ENCODE measurements around the gene CEP85L. TPM values are rescaled to one million over a fixed set of nuclear protein-coding genes. Genes with fewer than 3 reads are reported as not detected.

The CEP85L gene
- total and polyA plus RNA-seq, 2 donors (not counting 1 experiment from before 2014, with no cell fraction given), result 7.3 to 22.0 TPM

DNA sequence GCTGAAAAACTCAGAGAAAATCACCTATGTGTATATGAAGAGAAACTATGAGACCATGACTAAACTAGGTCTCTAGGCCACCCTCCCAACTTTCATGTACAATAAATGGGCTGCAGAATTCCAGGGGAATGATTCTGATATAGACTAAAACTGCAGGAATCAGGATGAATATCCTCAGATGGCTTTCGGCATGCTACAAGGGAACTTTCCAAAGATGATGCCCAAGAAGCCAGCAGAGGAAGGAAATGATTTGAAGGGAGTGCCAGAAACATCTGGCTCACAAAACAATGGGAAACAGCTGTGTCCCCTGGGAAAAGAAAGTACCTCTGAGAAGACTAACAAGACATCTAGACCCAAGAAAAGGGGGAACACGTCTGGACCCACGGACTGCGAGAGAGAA lies 62.2 kb downstream of the CEP85L start:
- TF ChIP-seq, protein P1, sequence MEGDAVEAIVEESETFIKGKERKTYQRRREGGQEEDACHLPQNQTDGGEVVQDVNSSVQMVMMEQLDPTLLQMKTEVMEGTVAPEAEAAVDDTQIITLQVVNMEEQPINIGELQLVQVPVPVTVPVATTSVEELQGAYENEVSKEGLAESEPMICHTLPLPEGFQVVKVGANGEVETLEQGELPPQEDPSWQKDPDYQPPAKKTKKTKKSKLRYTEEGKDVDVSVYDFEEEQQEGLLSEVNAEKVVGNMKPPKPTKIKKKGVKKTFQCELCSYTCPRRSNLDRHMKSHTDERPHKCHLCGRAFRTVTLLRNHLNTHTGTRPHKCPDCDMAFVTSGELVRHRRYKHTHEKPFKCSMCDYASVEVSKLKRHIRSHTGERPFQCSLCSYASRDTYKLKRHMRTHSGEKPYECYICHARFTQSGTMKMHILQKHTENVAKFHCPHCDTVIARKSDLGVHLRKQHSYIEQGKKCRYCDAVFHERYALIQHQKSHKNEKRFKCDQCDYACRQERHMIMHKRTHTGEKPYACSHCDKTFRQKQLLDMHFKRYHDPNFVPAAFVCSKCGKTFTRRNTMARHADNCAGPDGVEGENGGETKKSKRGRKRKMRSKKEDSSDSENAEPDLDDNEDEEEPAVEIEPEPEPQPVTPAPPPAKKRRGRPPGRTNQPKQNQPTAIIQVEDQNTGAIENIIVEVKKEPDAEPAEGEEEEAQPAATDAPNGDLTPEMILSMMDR (conservative IDR thresholded peaks at IDR 0.05 in 1 of 2, IDR thresholded peaks at IDR 0.05 in 1 of 2; ENCODE audit: low read depth in 1 of 2, low read length in 2 of 2), result no peak
- TF ChIP-seq EZH2 (IDR thresholded peaks at IDR 0.05; ENCODE audit: low read length, missing control alignments), result no peak
- Histone ChIP-seq H3K36me3 (ENCODE audit: control insufficient read depth, insufficient read depth, low read length) (no peaks in the 10 kb centered on the region), H3K4me3 (replicated peaks in 1 of 4; ENCODE audit: control extremely low read depth in 1 of 4, insufficient read depth in 1 of 4, low read depth in 3 of 4, low read length in 4 of 4) (no peak overlapping the region), H3K4me1 (ENCODE audit: control insufficient read depth, extremely low read depth, insufficient read depth, low read length) (no peaks in the 10 kb centered on the region), H3K9me3 (ENCODE audit: control insufficient read depth, insufficient read depth, low read depth, low read length) (no peaks in the 10 kb centered on the region), H3K27ac (ENCODE audit: insufficient read depth, low read length) (no peak overlapping the region), H3K4me2 (ENCODE audit: extremely low read depth, insufficient read depth, low read length) (peak overlapping the region; percentile 2), H2AFZ (ENCODE audit: low read length) (no peak overlapping the region), H3K9ac (ENCODE audit: insufficient read depth, low read length) (no peak overlapping the region), H4K20me1 (ENCODE audit: control insufficient read depth, extremely low read depth, insufficient read depth, low read length) (no peaks in the 10 kb centered on the region), H3K27me3 (ENCODE audit: control insufficient read depth, insufficient read depth, low read length) (no peaks in the 10 kb centered on the region), H3K79me2 (ENCODE audit: control insufficient read depth, insufficient read depth, low read length) (peaks cover 3% of the 10 kb centered on the region)
- no peak for DNase-seq (ENCODE audit: low read depth in 2 of 2)

DNA sequence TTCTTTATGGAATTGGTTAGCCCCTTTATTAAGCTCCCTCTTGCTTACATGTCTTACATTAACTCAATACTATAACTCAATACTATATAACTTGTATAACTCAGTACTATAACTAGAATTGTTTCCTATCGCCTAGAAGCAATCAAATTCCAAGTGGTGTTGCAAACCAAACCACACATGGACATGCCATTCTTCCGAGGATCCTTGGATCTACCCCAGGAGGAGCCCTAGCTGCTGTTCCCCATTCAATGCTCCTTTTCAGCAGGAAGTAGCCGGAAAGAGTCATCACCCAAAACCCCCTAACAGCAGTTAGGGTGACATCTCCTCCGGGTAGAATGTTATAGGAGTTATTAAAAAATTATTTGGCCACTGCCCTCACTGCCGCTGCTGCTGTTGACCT lies 62.8 kb downstream of the CEP85L start:
- H4K20me1 ChIP-seq (ENCODE audit: control insufficient read depth, extremely low read depth, insufficient read depth, low read length), result no peaks in the 10 kb centered on the region
- H3K27me3 ChIP-seq (ENCODE audit: control insufficient read depth, insufficient read depth, low read length), result no peaks in the 10 kb centered on the region
- no peak overlapping the region for H3K4me2 ChIP-seq (ENCODE audit: extremely low read depth, insufficient read depth, low read length)
- peaks cover 3% of the 10 kb centered on the region for H3K79me2 ChIP-seq (ENCODE audit: control insufficient read depth, insufficient read depth, low read length)
- H3K4me1 ChIP-seq (ENCODE audit: control insufficient read depth, extremely low read depth, insufficient read depth, low read length), result no peaks in the 10 kb centered on the region
- no peak overlapping the region for H3K27ac ChIP-seq (ENCODE audit: insufficient read depth, low read length)
- no peaks in the 10 kb centered on the region for H3K36me3 ChIP-seq (ENCODE audit: control insufficient read depth, insufficient read depth, low read length)
- H3K9me3 ChIP-seq (ENCODE audit: control insufficient read depth, insufficient read depth, low read depth, low read length), result no peaks in the 10 kb centered on the region
- no peak overlapping the region for H3K9ac ChIP-seq (ENCODE audit: insufficient read depth, low read length)
- H3K4me3 ChIP-seq (replicated peaks in 1 of 4; ENCODE audit: control extremely low read depth in 1 of 4, insufficient read depth in 1 of 4, low read depth in 3 of 4, low read length in 4 of 4), result no peak overlapping the region
- peak; percentile 15 to 23 for DNase-seq (ENCODE audit: low read depth in 2 of 2)
- no peak for TF ChIP-seq EZH2 (IDR thresholded peaks at IDR 0.05; ENCODE audit: low read length, missing control alignments)
- TF ChIP-seq, protein P1 (conservative IDR thresholded peaks at IDR 0.05 in 1 of 2, IDR thresholded peaks at IDR 0.05 in 1 of 2; ENCODE audit: low read depth in 1 of 2, low read length in 2 of 2), result no peak
- no peak overlapping the region for H2AFZ ChIP-seq (ENCODE audit: low read length)

DNA sequence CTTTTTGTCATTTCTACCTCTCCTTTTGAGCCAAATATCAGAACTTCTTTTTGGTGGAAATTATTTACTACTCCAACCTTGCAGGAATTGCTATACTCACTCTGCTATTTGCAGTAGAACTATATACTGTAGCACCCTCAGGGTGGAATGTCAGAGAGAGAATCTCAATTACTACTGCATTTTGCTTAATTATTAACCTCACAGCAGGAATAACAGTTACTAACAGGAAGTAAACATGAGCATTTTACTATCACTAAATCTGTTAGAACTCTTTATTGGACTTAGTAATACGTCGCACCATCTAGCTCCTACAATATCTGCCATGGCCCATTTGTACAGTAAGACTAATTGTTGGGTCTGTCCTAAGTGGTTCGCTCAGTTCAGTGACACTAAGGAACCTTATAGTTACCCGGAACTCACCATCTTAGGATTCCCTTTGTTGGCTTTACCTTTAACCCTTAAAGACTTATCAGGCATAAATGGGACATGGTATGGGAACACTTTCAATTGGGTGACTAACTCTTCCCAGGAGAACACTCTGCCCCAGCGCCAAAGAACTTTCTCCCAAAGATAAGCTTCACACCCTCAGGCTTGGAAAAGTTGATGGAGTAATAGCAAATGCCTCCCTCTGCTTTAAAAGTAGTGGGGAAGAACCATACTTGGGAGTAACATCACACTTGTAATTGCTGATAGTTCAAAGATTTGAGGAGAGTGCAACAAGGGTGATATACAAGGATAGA lies 64.5 kb downstream of the CEP85L start:
- DNase-seq (ENCODE audit: low read depth in 2 of 2), result no peak
- H3K36me3 ChIP-seq (ENCODE audit: control insufficient read depth, insufficient read depth, low read length), result no peaks in the 10 kb centered on the region
- H3K4me3 ChIP-seq (replicated peaks in 1 of 4; ENCODE audit: control extremely low read depth in 1 of 4, insufficient read depth in 1 of 4, low read depth in 3 of 4, low read length in 4 of 4), result no peak overlapping the region
- H3K4me1 ChIP-seq (ENCODE audit: control insufficient read depth, extremely low read depth, insufficient read depth, low read length), result no peaks in the 10 kb centered on the region
- TF ChIP-seq EZH2 (IDR thresholded peaks at IDR 0.05; ENCODE audit: low read length, missing control alignments), result no peak
- TF ChIP-seq, protein P1 (conservative IDR thresholded peaks at IDR 0.05 in 1 of 2, IDR thresholded peaks at IDR 0.05 in 1 of 2; ENCODE audit: low read depth in 1 of 2, low read length in 2 of 2), result no peak
- no peak overlapping the region for H3K27ac ChIP-seq (ENCODE audit: insufficient read depth, low read length)
- H3K9me3 ChIP-seq (ENCODE audit: control insufficient read depth, insufficient read depth, low read depth, low read length), result no peaks in the 10 kb centered on the region
- no peak overlapping the region for H2AFZ ChIP-seq (ENCODE audit: low read length)
- no peaks in the 10 kb centered on the region for H3K27me3 ChIP-seq (ENCODE audit: control insufficient read depth, insufficient read depth, low read length)
- H3K4me2 ChIP-seq (ENCODE audit: extremely low read depth, insufficient read depth, low read length), result no peak overlapping the region
- no peak overlapping the region for H3K9ac ChIP-seq (ENCODE audit: insufficient read depth, low read length)
- H4K20me1 ChIP-seq (ENCODE audit: control insufficient read depth, extremely low read depth, insufficient read depth, low read length), result no peaks in the 10 kb centered on the region
- H3K79me2 ChIP-seq (ENCODE audit: control insufficient read depth, insufficient read depth, low read length), result peaks cover 5% of the 10 kb centered on the region

Data from fibroblast of lung (primary cell).